ENCODE data around the gene STK4. TPM values are rescaled to one million over a fixed set of nuclear protein-coding genes. Genes with fewer than 3 reads are reported as not detected.

The STK4 gene
- total and polyA plus RNA-seq, 2 of the 4 experiments (the other 2 are of a cell fraction) = 10.2 to 22.2 TPM

DNA sequence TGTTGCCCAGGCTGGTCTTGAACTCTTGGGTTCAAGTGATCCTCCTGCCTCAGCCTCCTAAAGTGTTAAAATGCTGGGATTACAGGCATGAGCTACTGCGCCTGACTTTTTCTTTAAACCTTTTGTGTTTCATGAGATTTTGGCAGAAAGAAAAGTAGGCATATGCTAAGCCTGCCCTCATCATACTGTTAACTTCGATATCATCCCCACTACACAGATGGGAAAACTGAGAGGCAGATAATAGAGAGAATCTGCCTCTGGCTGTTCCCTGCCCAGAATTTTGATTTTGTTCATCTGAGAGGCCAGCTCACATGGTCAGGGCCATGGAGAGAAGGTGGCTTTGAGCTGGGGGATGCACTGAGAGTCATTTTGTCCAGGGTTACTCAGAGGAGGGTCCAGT lies 48.9 kb upstream of the STK4 start:
- ChIA-PET POLR2A (ENCODE audit: unreplicated experiment) (interaction anchor here (0.6 kb wide), 1 partner anchor 9 kb away, joined by 8 read pairs; no protein-coding TSS in a partner anchor), CTCF (no interaction called here)
- Histone ChIP-seq H3K9ac (ENCODE audit: low read depth, low read length) (no peak overlapping the region), H3K27me3 (ENCODE audit: control insufficient read depth, insufficient read depth, low read length) (no peaks in the 10 kb centered on the region), H4K20me1 (ENCODE audit: insufficient read depth, low read length) (no peaks in the 10 kb centered on the region), H3K9me1 (ENCODE audit: insufficient read depth, low read length) (peaks cover 7% of the 10 kb centered on the region; the same call in 1 of the 2 replicates), H3K18ac (ENCODE audit: low read depth, low read length) (no peak overlapping the region), H3K4me3 (ENCODE audit: insufficient read depth, low read depth, low read length) (no peak overlapping the region), H2BK120ac (ENCODE audit: low read depth, low read length) (no peak overlapping the region), H3K79me1 (ENCODE audit: low read depth in 1 of 2, low read length in 2 of 2) (no peaks in the 10 kb centered on the region; a peak in 1 of 4 replicates), H2BK20ac (ENCODE audit: low read depth, low read length) (no peak overlapping the region), H2AK5ac (ENCODE audit: low read depth, low read length) (no peak overlapping the region), H3K4me1 (ENCODE audit: control insufficient read depth, insufficient read depth, low read length) (no peaks in the 10 kb centered on the region), H3K27ac (ENCODE audit: insufficient read depth, low read length) (no peak overlapping the region), H3K14ac (replicated peaks; ENCODE audit: low read depth, low read length) (no peak overlapping the region), H2AFZ (replicated peaks; ENCODE audit: low read length, poor library complexity) (no peak overlapping the region), H3K36me3 (ENCODE audit: control insufficient read depth, insufficient read depth, low read length) (peaks cover 32% of the 10 kb centered on the region), H3K4ac (ENCODE audit: low read depth, low read length) (no peak overlapping the region), H3K9me3 (ENCODE audit: control insufficient read depth, insufficient read depth, low read length) (no peaks in the 10 kb centered on the region), H2AK9ac (replicated peaks; ENCODE audit: low read depth, low read length, poor library complexity) (no peak overlapping the region), H3K23ac (ENCODE audit: low read depth, low read length) (no peak overlapping the region), H3K4me2 (ENCODE audit: low read depth, low read length) (no peak overlapping the region), H2BK5ac (ENCODE audit: low read depth, low read length, poor library complexity, severe bottlenecking) (no peak overlapping the region), H4K8ac (ENCODE audit: low read depth in 2 of 2, low read length in 2 of 2) (no peak overlapping the region), H4K91ac (ENCODE audit: insufficient read depth, low read depth, low read length) (no peak overlapping the region), H3K56ac (ENCODE audit: extremely low read depth, insufficient read depth, low read length) (no peak overlapping the region), H2BK15ac (ENCODE audit: low read depth, low read length) (no peak overlapping the region), H4K5ac (ENCODE audit: low read depth, low read length) (no peak overlapping the region)
- dilution Hi-C loops (cut with HindIII; ENCODE audit: low sequenced_read_pairs, unreplicated experiment) = no loop called here
- ATAC-seq (ENCODE audit: low read depth) (no peak), DNase-seq (no peak)
- no CpG with 5 or more reads among the region's 2 CpGs for WGBS, 2 experiments (ENCODE audit: extremely low coverage in 2 of 2, insufficient read length in 1 of 2)
- intact Hi-C loops (cut with micrococcal nuclease) = no loop called here
- in situ Hi-C loops (cut with MboI; ENCODE audit: low sequenced_read_pairs) = no loop called here
- TF ChIP-seq MAZ (IDR thresholded peaks at IDR 0.05; ENCODE audit: borderline replicate concordance, low read depth, low read length) = no peak
- TF ChIP-seq, protein P1, sequence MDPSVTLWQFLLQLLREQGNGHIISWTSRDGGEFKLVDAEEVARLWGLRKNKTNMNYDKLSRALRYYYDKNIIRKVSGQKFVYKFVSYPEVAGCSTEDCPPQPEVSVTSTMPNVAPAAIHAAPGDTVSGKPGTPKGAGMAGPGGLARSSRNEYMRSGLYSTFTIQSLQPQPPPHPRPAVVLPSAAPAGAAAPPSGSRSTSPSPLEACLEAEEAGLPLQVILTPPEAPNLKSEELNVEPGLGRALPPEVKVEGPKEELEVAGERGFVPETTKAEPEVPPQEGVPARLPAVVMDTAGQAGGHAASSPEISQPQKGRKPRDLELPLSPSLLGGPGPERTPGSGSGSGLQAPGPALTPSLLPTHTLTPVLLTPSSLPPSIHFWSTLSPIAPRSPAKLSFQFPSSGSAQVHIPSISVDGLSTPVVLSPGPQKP (IDR thresholded peaks at IDR 0.05; ENCODE audit: borderline replicate concordance, low read depth, low read length) = no peak
- TF ChIP-seq CHD1 (IDR thresholded peaks at IDR 0.05; ENCODE audit: low read depth, low read length) = no peak
- no peak for TF ChIP-seq CEBPB (IDR thresholded peaks at IDR 0.05; ENCODE audit: low read depth, low read length)
- no peak for TF ChIP-seq SMC3 (IDR thresholded peaks at IDR 0.05; ENCODE audit: low read depth, low read length)
- no peak for TF ChIP-seq RCOR1 (IDR thresholded peaks at IDR 0.05; ENCODE audit: insufficient replicate concordance, low read length)
- no peak for TF ChIP-seq BHLHE40 (IDR thresholded peaks at IDR 0.05; ENCODE audit: low read depth, low read length)
- TF ChIP-seq MXI1 (IDR thresholded peaks at IDR 0.05; ENCODE audit: borderline replicate concordance, low read depth, low read length) = no peak
- no peak for TF ChIP-seq NFE2L2 (IDR thresholded peaks at IDR 0.05; ENCODE audit: low read depth, low read length)
- TF ChIP-seq, protein P2, sequence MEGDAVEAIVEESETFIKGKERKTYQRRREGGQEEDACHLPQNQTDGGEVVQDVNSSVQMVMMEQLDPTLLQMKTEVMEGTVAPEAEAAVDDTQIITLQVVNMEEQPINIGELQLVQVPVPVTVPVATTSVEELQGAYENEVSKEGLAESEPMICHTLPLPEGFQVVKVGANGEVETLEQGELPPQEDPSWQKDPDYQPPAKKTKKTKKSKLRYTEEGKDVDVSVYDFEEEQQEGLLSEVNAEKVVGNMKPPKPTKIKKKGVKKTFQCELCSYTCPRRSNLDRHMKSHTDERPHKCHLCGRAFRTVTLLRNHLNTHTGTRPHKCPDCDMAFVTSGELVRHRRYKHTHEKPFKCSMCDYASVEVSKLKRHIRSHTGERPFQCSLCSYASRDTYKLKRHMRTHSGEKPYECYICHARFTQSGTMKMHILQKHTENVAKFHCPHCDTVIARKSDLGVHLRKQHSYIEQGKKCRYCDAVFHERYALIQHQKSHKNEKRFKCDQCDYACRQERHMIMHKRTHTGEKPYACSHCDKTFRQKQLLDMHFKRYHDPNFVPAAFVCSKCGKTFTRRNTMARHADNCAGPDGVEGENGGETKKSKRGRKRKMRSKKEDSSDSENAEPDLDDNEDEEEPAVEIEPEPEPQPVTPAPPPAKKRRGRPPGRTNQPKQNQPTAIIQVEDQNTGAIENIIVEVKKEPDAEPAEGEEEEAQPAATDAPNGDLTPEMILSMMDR (conservative IDR thresholded peaks at IDR 0.05; ENCODE audit: low read depth, low read length) = no peak
- TF ChIP-seq POLR2A (IDR thresholded peaks at IDR 0.05; ENCODE audit: low read depth, low read length) = no peak
- no peak for TF ChIP-seq FOS (IDR thresholded peaks at IDR 0.05; ENCODE audit: low read depth, low read length)
- TF ChIP-seq RAD21 (IDR thresholded peaks at IDR 0.05; ENCODE audit: low read length) = no peak
- no peak for TF ChIP-seq RFX5 (IDR thresholded peaks at IDR 0.05; ENCODE audit: low read depth, low read length)
- TF ChIP-seq USF2 (IDR thresholded peaks at IDR 0.05; ENCODE audit: low read depth, low read length) = no peak
- TF ChIP-seq MAFK (IDR thresholded peaks at IDR 0.05; ENCODE audit: low read depth, low read length) = no peak
- no TSS peak for BruUV-seq (replicated peaks)
